Neural progenitor cell (in vitro differentiated cells): Measurements from ENCODE around the gene MYOZ3. TPM values are rescaled to one million over a fixed set of nuclear protein-coding genes. Genes with fewer than 3 reads are reported as not detected.

ENCODE experiments used
- DNase-seq: peaks from one replicate; pipeline ENCODE4 v3.0.0-alpha.2; 2016; ENCODE audit warnings: low spot score
- H2AFZ ChIP-seq: fragments of 200-600 bp; sonication (generic); replicated peaks from 2 replicates; pipeline ENCODE4 v1.6.1; 2016; ENCODE audit warnings: antibody characterized with exemption
- H3F3A ChIP-seq: fragments of 200-600 bp; sonication (generic); 2 replicates; pipeline ENCODE4 v1.6.1; 2016; ENCODE audit warnings: antibody characterized with exemption, low read depth
- H3K27ac ChIP-seq: fragments of 200-600 bp; sonication (generic); 2 replicates; pipeline ENCODE4 v1.5.1; 2016; ENCODE audit warnings: mild to moderate bottlenecking
- H3K27me3 ChIP-seq: fragments of 200-600 bp; sonication (generic); 2 replicates; pipeline ENCODE4 v1.6.1; 2016; ENCODE audit warnings: mild to moderate bottlenecking, moderate library complexity
- H3K36me3 ChIP-seq: fragments of 200-600 bp; sonication (generic); 2 replicates; pipeline ENCODE4 v1.5.1; 2016
- H3K4me1 ChIP-seq: fragments of 200-600 bp; sonication (generic); 2 replicates; pipeline ENCODE4 v1.6.1; 2016; ENCODE audit warnings: mixed run types
- H3K4me2 ChIP-seq: fragments of 200-600 bp; sonication (generic); 2 replicates; pipeline ENCODE4 v1.6.1; 2016
- H3K4me3 ChIP-seq: fragments of 200-600 bp; sonication (generic); 2 replicates; pipeline ENCODE4 v1.5.1; 2016
- H3K79me2 ChIP-seq: fragments of 200-600 bp; sonication (generic); 2 replicates; pipeline ENCODE4 v1.6.1; 2016; ENCODE audit warnings: low read depth
- H3K9ac ChIP-seq: fragments of 200-600 bp; sonication (generic); 2 replicates; pipeline ENCODE4 v1.6.1; 2016
- H3K9me3 ChIP-seq: fragments of 200-600 bp; sonication (generic); 2 replicates; pipeline ENCODE4 v1.5.1; 2016; ENCODE audit warnings: low read depth
- H4K20me1 ChIP-seq: fragments of 200-600 bp; sonication (generic); 2 replicates; pipeline ENCODE4 v1.6.1; 2016; ENCODE audit warnings: low read depth
- H3K27ac Mint-ChIP-seq: 3 replicates; pipeline ENCODE4 v1.8.0; 2021; ENCODE audit warnings: mixed read lengths
- H3K27me3 Mint-ChIP-seq: 2 replicates; pipeline ENCODE4 v1.8.0; 2022; ENCODE audit warnings: low read depth, mild to moderate bottlenecking, inconsistent platforms, moderate library complexity, mixed read lengths; ENCODE audit not compliant: insufficient read depth
- H3K36me3 Mint-ChIP-seq: 3 replicates; pipeline ENCODE4 v1.8.0; 2021; ENCODE audit warnings: mixed read lengths
- H3K4me1 Mint-ChIP-seq: 3 replicates; pipeline ENCODE4 v1.8.0; 2021; ENCODE audit warnings: mixed read lengths
- H3K4me3 Mint-ChIP-seq: 3 replicates; pipeline ENCODE4 v1.8.0; 2021; ENCODE audit warnings: mild to moderate bottlenecking, moderate library complexity, mixed read lengths
- H3K9me3 Mint-ChIP-seq: 3 replicates; pipeline ENCODE4 v1.8.0; 2020; ENCODE audit warnings: mixed read lengths
- EZH2 ChIP-seq: fragments of 200-600 bp; sonication (generic); IDR thresholded peaks from 2 replicates; pipeline ENCODE4 v1.6.1; 2017; ENCODE audit warnings: antibody characterized with exemption, mild to moderate bottlenecking, moderate library complexity
- EZH2phosphoT487 ChIP-seq: fragments of 200-600 bp; sonication (generic); IDR thresholded peaks from 2 replicates; pipeline ENCODE4 v1.6.1; 2017; ENCODE audit warnings: antibody characterized with exemption
- total RNA-seq: library from RNA; depleted of rRNA; stranded (reverse); fragments of >200 nt; gene quantifications from 2 replicates; pipeline ENCODE4 v1.2.3, GENCODE V29; 2015; ENCODE audit warnings: low replicate concordance
- TF ChIP-seq, protein P1 (sequence below): fragments of 200-600 bp; sonication (generic); IDR thresholded peaks from 2 replicates; pipeline ENCODE4 v1.5.1; 2017; ENCODE audit warnings: antibody characterized with exemption, mild to moderate bottlenecking

Gene MYOZ3
- total RNA-seq, 1 donor from 2014 or later, result 0.90 TPM

DNA sequence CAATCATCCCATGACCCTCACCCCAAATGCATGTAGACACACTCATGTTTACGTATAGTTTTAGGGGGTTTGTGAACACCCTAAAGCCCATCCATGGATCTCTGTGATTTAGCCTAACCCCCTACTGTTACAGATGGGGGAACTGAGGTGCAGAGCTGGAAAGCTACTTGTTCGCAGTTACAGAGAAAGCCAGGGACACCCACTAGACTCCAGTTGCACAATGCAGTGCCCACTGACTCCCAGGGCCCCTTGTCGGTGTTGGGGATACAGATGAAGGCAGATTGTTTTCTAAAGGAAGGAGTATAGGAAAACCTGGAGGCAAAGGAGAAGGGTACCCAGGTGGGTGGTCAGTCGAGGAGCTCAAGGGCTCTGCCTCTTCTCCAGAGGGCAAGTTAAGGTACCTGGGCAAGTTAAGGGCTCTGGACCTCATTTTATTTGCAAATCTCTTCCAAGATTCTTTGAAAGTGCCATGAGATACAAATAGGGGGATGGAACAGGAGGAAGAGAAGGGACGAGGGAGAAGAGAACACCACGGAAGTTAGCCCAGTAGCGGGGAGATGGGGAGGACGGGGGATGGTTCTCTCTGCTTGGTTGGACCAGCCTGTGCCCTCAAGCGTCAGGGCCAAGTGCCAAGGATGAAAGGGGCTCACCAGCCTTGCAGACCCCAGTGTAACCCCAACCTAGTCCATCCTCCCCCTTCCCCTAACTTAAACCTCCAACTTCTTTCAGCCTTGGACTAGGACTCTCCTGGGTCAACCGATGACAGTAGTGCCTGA lies 958 bp downstream of the MYOZ3 start:
- no peaks in the 10 kb centered on the region for H4K20me1 ChIP-seq
- peaks cover 5% of the 10 kb centered on the region for H3K27me3 Mint-ChIP-seq
- no peak overlapping the region for H3K4me3 ChIP-seq
- H3K4me3 Mint-ChIP-seq, result peak overlapping the region; percentile 24
- H3K9me3 Mint-ChIP-seq, result no peaks in the 10 kb centered on the region
- no peaks in the 10 kb centered on the region for H3K9me3 ChIP-seq
- H3K79me2 ChIP-seq, result no peaks in the 10 kb centered on the region
- no peak overlapping the region for H2AFZ ChIP-seq
- H3F3A ChIP-seq, result peaks cover 9% of the 10 kb centered on the region
- H3K36me3 ChIP-seq, result no peaks in the 10 kb centered on the region
- H3K27ac ChIP-seq, result no peak overlapping the region
- H3K4me1 Mint-ChIP-seq, result peaks cover 20% of the 10 kb centered on the region
- no peak for DNase-seq
- H3K27me3 ChIP-seq, result no peaks in the 10 kb centered on the region
- H3K36me3 Mint-ChIP-seq, result no peaks in the 10 kb centered on the region
- H3K4me1 ChIP-seq, result peaks cover 21% of the 10 kb centered on the region
- no peak overlapping the region for H3K27ac Mint-ChIP-seq
- H3K9ac ChIP-seq, result no peak overlapping the region
- H3K4me2 ChIP-seq, result no peak overlapping the region
- TF ChIP-seq EZH2 (no peak), EZH2phosphoT487 (no peak)
- TF ChIP-seq, protein P1, sequence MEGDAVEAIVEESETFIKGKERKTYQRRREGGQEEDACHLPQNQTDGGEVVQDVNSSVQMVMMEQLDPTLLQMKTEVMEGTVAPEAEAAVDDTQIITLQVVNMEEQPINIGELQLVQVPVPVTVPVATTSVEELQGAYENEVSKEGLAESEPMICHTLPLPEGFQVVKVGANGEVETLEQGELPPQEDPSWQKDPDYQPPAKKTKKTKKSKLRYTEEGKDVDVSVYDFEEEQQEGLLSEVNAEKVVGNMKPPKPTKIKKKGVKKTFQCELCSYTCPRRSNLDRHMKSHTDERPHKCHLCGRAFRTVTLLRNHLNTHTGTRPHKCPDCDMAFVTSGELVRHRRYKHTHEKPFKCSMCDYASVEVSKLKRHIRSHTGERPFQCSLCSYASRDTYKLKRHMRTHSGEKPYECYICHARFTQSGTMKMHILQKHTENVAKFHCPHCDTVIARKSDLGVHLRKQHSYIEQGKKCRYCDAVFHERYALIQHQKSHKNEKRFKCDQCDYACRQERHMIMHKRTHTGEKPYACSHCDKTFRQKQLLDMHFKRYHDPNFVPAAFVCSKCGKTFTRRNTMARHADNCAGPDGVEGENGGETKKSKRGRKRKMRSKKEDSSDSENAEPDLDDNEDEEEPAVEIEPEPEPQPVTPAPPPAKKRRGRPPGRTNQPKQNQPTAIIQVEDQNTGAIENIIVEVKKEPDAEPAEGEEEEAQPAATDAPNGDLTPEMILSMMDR, result no peak

GRCh38 chr5:150662731-150663516 lies 1.9 kb downstream of the MYOZ3 start:
- no peak for DNase-seq
- no peak overlapping the region for H3K27ac Mint-ChIP-seq

DNA sequence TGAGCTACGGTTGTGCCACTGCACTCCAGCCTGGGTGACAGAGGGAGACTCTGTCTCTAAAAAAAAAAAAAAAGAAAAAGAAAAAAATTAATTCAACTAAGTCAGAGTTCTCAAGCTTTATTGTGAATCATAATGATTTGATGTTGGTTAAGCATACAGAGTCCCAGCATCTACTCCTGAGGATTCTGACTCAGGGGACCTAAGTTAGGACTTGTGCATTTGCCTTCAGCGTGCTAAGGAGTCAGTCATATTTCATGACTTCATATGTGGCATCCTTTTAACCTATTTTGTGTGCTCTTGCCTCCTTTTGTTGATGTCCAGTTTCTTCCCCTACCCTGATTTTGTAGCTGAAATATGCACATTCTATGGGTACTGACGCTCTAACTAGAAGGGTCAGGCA lies 2.9 kb downstream of the MYOZ3 start:
- H3K27me3 ChIP-seq, result no peaks in the 10 kb centered on the region
- no peaks in the 10 kb centered on the region for H3K36me3 Mint-ChIP-seq
- peaks cover 2% of the 10 kb centered on the region for H3K27me3 Mint-ChIP-seq

More at GRCh38 chr5:150662731-150663516, 1.9 kb downstream of the MYOZ3 start:
- Mint-ChIP-seq H3K36me3 (no peaks in the 10 kb centered on the region), H3K4me3 (peak overlapping the region; percentile 24), H3K9me3 (no peaks in the 10 kb centered on the region), H3K27me3 (peaks cover 2% of the 10 kb centered on the region), H3K4me1 (peaks cover 12% of the 10 kb centered on the region)
- no peaks in the 10 kb centered on the region for H3K27me3 ChIP-seq
- no peaks in the 10 kb centered on the region for H3K79me2 ChIP-seq
- H4K20me1 ChIP-seq, result no peaks in the 10 kb centered on the region
- no peak overlapping the region for H3K9ac ChIP-seq
- peaks cover 21% of the 10 kb centered on the region for H3K4me1 ChIP-seq
- H3K4me2 ChIP-seq, result no peak overlapping the region
- H3F3A ChIP-seq, result peaks cover 9% of the 10 kb centered on the region
- H3K4me3 ChIP-seq, result no peak overlapping the region
- no peak overlapping the region for H2AFZ ChIP-seq
- H3K9me3 ChIP-seq, result no peaks in the 10 kb centered on the region
- TF ChIP-seq EZH2phosphoT487 (no peak), EZH2 (no peak)
- TF ChIP-seq, protein P1, result no peak
- H3K27ac ChIP-seq, result no peak overlapping the region
- no peaks in the 10 kb centered on the region for H3K36me3 ChIP-seq

More for the DNA sequence above, 2.9 kb downstream of the MYOZ3 start:
- Histone ChIP-seq H3K4me2 (no peak overlapping the region), H3K79me2 (no peaks in the 10 kb centered on the region), H2AFZ (no peak overlapping the region), H3K9me3 (no peaks in the 10 kb centered on the region), H3K4me3 (no peak overlapping the region), H3K27ac (no peak overlapping the region), H3F3A (peaks cover 9% of the 10 kb centered on the region), H4K20me1 (no peaks in the 10 kb centered on the region), H3K36me3 (no peaks in the 10 kb centered on the region), H3K4me1 (peaks cover 21% of the 10 kb centered on the region), H3K9ac (no peak overlapping the region)
- DNase-seq, result no peak
- no peaks in the 10 kb centered on the region for H3K9me3 Mint-ChIP-seq
- H3K4me1 Mint-ChIP-seq, result peaks cover 12% of the 10 kb centered on the region
- no peak overlapping the region for H3K4me3 Mint-ChIP-seq
- TF ChIP-seq, protein P1, result no peak
- TF ChIP-seq EZH2 (no peak), EZH2phosphoT487 (no peak)
- H3K27ac Mint-ChIP-seq, result no peak overlapping the region
